Ectodermal cell (in vitro differentiated cells): ENCODE measurements around the gene KLF1.
"Not testable (repeated sequence)": the region's sequence is repeated elsewhere in the genome, so short reads cannot be mapped to it uniquely, and the experiment has no call there.

Experiments used
- H3K27ac ChIP-seq: 2 replicates; pipeline ENCODE4 v1.7.0; 2013; ENCODE audit warnings: mild to moderate bottlenecking, low read depth, low read length; ENCODE audit not compliant: insufficient read depth, poor library complexity, severe bottlenecking
- H3K27me3 ChIP-seq: 2 replicates; pipeline ENCODE4 v1.7.0; 2013; ENCODE audit warnings: mild to moderate bottlenecking, low read length; ENCODE audit not compliant: insufficient read depth, control insufficient read depth, poor library complexity, severe bottlenecking
- H3K36me3 ChIP-seq: one replicate; pipeline ENCODE4 v1.7.0; 2013; ENCODE audit warnings: low read length; ENCODE audit not compliant: control insufficient read depth, insufficient read depth
- H3K4me1 ChIP-seq: one replicate; pipeline ENCODE4 v1.7.0; 2013; ENCODE audit warnings: low read length; ENCODE audit not compliant: control insufficient read depth, insufficient read depth
- H3K4me3 ChIP-seq: 2 replicates; pipeline ENCODE4 v1.7.0; 2013; ENCODE audit warnings: low read depth, low read length, control low read depth; ENCODE audit not compliant: insufficient read depth
- H3K9me3 ChIP-seq: 2 replicates; pipeline ENCODE4 v1.7.0; 2013; ENCODE audit warnings: mild to moderate bottlenecking, low read length, moderate library complexity; ENCODE audit not compliant: control insufficient read depth
- WGBS, 2 experiments: methylation state at CpG; one replicate each; pipeline ENCODE4 v1.1.7; 2013; ENCODE audit warnings: missing lambda C conversion rate in 2 of 2; 5-methylcytosine and 5-hydroxymethylcytosine counted together

Gene KLF1

DNA sequence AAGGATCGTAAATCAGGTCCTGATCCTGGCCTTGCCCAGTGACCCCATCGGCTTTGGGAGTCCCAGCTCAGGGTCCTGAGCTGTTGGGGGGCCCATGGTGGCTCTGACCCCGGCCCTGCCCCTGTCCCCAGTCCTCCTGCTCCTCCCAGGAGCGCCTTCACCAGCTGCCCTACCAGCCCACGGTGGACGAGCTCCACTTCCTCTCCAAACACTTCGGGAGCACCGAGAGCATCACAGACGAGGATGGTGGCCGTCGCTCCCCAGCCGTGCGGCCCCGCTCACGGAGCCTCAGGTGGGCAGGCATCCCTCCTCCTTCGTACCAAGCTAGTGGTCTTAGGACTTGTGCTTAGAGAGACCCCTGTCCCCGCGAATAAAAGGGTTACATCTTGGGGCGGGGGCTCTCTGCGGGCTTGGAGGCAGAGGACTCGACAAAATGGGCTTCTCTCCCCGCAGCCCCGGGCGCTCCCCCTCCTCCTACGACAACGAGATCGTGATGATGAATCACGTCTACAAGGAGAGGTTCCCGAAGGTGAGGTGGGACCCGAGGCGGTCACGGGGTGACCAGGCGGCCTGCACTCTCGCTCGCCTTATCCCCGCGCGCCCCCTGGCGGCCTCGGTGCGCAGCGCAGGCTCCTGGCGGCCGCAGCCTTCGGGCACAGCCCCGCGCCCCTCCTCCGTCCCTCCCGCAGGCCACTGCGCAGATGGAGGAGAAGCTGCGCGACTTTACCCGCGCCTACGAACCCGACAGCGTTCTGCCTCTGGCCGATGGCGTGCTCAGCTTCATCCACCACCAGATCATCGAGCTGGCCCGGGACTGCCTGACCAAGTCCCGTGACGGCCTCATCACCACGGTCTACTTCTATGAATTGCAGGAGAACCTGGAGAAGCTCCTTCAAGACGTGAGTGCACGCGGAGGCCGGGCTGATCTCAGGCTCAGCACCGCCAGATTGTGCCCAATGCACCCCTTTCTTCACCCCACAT, 39.6 kb downstream of the KLF1 start:
- 32% methylated on average over 69 of the region's 69 CpGs for WGBS, 2 experiments
- H3K4me3 ChIP-seq, result no peak overlapping the region
- no peaks in the 10 kb centered on the region for H3K9me3 ChIP-seq
- H3K27ac ChIP-seq, result no peak overlapping the region
- peaks cover 4% of the 10 kb centered on the region for H3K27me3 ChIP-seq
- peaks cover 3% of the 10 kb centered on the region for H3K36me3 ChIP-seq
- H3K4me1 ChIP-seq, result no peaks in the 10 kb centered on the region

DNA sequence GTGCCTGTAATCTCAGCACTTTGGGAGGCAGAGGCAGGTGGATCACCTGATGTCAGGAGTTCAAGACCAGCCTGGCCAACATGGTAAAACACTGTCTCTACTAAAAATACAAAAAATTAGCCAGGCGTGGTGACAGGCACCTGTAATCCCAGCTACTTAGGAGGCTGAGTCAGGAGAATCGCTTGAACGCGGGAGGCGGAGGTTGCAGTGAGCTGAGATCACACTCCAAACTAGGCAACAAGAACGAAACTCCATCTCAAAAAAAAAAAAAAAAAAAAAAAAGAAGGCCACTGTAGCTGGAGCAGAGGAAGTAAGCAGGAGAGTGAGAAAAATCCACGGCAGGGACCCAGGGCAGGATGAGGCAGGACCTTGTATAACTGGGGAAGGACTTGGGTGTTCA, 40.4 kb downstream of the KLF1 start:
- not testable (repeated sequence) for H3K4me1 ChIP-seq, H3K36me3 ChIP-seq, H3K27me3 ChIP-seq, H3K4me3 ChIP-seq, H3K9me3 ChIP-seq, H3K27ac ChIP-seq
- 90% methylated on average over 6 to 7 of the region's 7 CpGs for WGBS, 2 experiments

GRCh38 chr19:12843999-12844732, 42.8 kb downstream of the KLF1 start:
- Histone ChIP-seq H3K27ac (no peak overlapping the region), H3K4me3 (no peak overlapping the region), H3K27me3 (peaks cover 8% of the 10 kb centered on the region), H3K36me3 (no peaks in the 10 kb centered on the region), H3K4me1 (peaks cover 1% of the 10 kb centered on the region), H3K9me3 (no peaks in the 10 kb centered on the region)
- WGBS, 2 experiments, result 92 to 93% methylated on average over 3 of the region's 3 CpGs

GRCh38 chr19:12843328-12843727, 43.7 kb downstream of the KLF1 start:
- Histone ChIP-seq H3K27ac (no peak overlapping the region), H3K9me3 (no peaks in the 10 kb centered on the region), H3K4me3 (no peak overlapping the region), H3K36me3 (no peaks in the 10 kb centered on the region), H3K27me3 (peaks cover 16% of the 10 kb centered on the region), H3K4me1 (peaks cover 5% of the 10 kb centered on the region)
- 94 to 95% methylated on average over 11 of the region's 11 CpGs for WGBS, 2 experiments

DNA sequence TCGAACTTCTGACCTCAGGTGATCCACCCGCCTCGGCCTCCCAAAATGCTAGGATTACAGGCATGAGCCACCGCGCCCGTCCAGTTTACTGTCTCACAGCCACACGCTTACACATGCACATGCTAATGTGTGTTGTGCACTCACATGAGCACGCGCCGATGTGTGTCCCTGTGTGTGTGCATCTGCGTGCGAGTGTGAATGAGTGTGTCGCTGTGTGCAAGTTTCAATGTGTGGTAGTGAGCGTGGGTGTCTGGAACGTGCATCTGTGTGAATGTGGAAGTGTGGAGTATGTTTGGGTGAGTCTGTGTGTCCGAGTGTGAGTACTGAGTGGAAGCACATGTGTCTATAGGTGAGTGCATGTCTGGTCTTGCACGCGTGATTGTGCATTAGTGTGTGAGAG, 44.5 kb downstream of the KLF1 start:
- Histone ChIP-seq H3K27me3 (peaks cover 19% of the 10 kb centered on the region), H3K36me3 (no peaks in the 10 kb centered on the region), H3K4me1 (peaks cover 5% of the 10 kb centered on the region), H3K4me3 (no peak overlapping the region), H3K27ac (no peak overlapping the region), H3K9me3 (no peaks in the 10 kb centered on the region)
- 96% methylated on average over 18 of the region's 18 CpGs for WGBS, 2 experiments

DNA sequence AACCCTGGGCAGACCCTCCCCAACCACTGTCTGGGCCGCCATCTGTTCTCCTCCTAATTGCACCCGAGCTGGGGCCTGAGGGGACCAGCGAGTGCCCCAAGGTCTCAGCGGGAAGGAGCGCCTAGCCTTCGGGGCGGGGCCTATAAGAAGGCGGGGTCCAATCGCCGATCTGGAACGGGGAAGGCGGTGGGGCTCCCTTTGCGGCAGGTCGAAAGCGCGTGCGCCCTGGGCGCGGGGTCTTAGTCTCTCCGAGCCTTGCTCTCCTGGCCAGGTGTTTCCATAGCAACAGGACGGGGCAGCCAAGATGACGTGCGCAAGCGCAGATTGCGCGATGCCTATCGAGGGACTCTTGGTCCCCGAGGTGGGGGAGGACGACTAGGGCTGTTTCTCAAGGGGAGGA, 45.9 kb downstream of the KLF1 start:
- Histone ChIP-seq H3K27me3 (peaks cover 33% of the 10 kb centered on the region), H3K27ac (peak overlapping the region; percentile 67), H3K36me3 (no peaks in the 10 kb centered on the region), H3K9me3 (no peaks in the 10 kb centered on the region), H3K4me1 (peaks cover 5% of the 10 kb centered on the region), H3K4me3 (peak overlapping the region; percentile 34)
- 2 to 3% methylated on average over 29 of the region's 29 CpGs for WGBS, 2 experiments

- Histone ChIP-seq H3K27ac (peak overlapping the region; percentile 67), H3K36me3 (no peaks in the 10 kb centered on the region), H3K4me1 (peaks cover 5% of the 10 kb centered on the region), H3K9me3 (no peaks in the 10 kb centered on the region), H3K27me3 (peaks cover 40% of the 10 kb centered on the region), H3K4me3 (peak overlapping the region; percentile 34)
- WGBS, 2 experiments, result 28 to 30% methylated on average over 43 of the region's 43 CpGs
Measured at GRCh38 chr19:12840091-12841079, 46.6 kb downstream of the KLF1 start.

- H3K4me1 ChIP-seq, result peaks cover 9% of the 10 kb centered on the region
- peaks cover 53% of the 10 kb centered on the region for H3K27me3 ChIP-seq
- 33 to 36% methylated on average over 17 to 21 of the region's 21 CpGs for WGBS, 2 experiments
- H3K36me3 ChIP-seq, result no peaks in the 10 kb centered on the region
- H3K9me3 ChIP-seq, result no peaks in the 10 kb centered on the region
- H3K27ac ChIP-seq, result no peak overlapping the region
- H3K4me3 ChIP-seq, result peak overlapping the region; percentile 66
Measured at GRCh38 chr19:12838886-12839756, 47.9 kb downstream of the KLF1 start.
